HG03280 (cell line): ENCODE results near the gene SGF29.
"Not testable (repeated sequence)": the region's sequence is repeated elsewhere in the genome, so short reads cannot be mapped to it uniquely, and the experiment has no call there.

ENCODE experiments used
- ATAC-seq: cut with Tn5 transposase; IDR thresholded peaks from one replicate; pipeline ENCODE4 v1.9.1; 2021; ENCODE audit warnings: mild to moderate bottlenecking, moderate library complexity; ENCODE audit not compliant: unreplicated experiment

Gene SGF29

GRCh38 chr16:28592979-28593553 is 39.3 kb downstream of the SGF29 start:
- no peak for ATAC-seq

- ATAC-seq = not testable (repeated sequence)
Observed at GRCh38 chr16:28595451-28595850, 41.7 kb downstream of the SGF29 start.

GRCh38 chr16:28596115-28596630 is 42.5 kb downstream of the SGF29 start:
- ATAC-seq = no peak

GRCh38 chr16:28596840-28597691 is 43.3 kb downstream of the SGF29 start, which contains the start of gene SULT1A2:
SULT1A2 (minus strand) TSS chr16:28597050; CDS start chr16:28595930, 1,120 bp downstream.
- ATAC-seq = no peak

GRCh38 chr16:28597692-28598261 is 44.1 kb downstream of the SGF29 start:
- ATAC-seq = no peak

GRCh38 chr16:28599377-28600285 is 45.9 kb downstream of the SGF29 start:
- ATAC-seq = peak; percentile 50

GRCh38 chr16:28600965-28601364 is 47.2 kb downstream of the SGF29 start:
- not testable (repeated sequence) for ATAC-seq

GRCh38 chr16:28601589-28601988 is 47.9 kb downstream of the SGF29 start:
- not testable (repeated sequence) for ATAC-seq

- ATAC-seq = not testable (repeated sequence)
Observed at GRCh38 chr16:28602062-28602461, 48.3 kb downstream of the SGF29 start.

GRCh38 chr16:28602529-28602928 is 48.8 kb downstream of the SGF29 start:
- no peak for ATAC-seq

- no peak for ATAC-seq
Observed at GRCh38 chr16:28603381-28604185, 49.9 kb downstream of the SGF29 start.

- no peak for ATAC-seq
Observed at GRCh38 chr16:28604186-28604565, 50.5 kb downstream of the SGF29 start.

- no peak for ATAC-seq
Observed at GRCh38 chr16:28606291-28607115, 52.8 kb downstream of the SGF29 start.

- no peak for ATAC-seq
Observed at GRCh38 chr16:28607116-28607623, 53.5 kb downstream of the SGF29 start.

GRCh38 chr16:28607681-28608495 is 54.2 kb downstream of the SGF29 start:
- not testable (repeated sequence) for ATAC-seq

GRCh38 chr16:28608496-28608808 is 54.7 kb downstream of the SGF29 start:
- not testable (repeated sequence) for ATAC-seq

GRCh38 chr16:28608867-28609596 is 55.3 kb downstream of the SGF29 start:
- not testable (repeated sequence) for ATAC-seq
